Smooth muscle cell (in vitro differentiated cells): ENCODE data around the gene AFF3. TPM values are rescaled to one million over a fixed set of nuclear protein-coding genes. Genes with fewer than 3 reads are reported as not detected.
A peak's percentile ranks its signal among the peaks of the same experiment; 100 is the strongest.

Experiments used
- DNase-seq: peaks from one replicate; lab custom pipeline; 2025; ENCODE audit not compliant: unreplicated experiment; lab: John Stamatoyannopoulos, UW
- H2AFZ ChIP-seq: fragments of 200-600 bp; sonication (generic); 2 replicates; pipeline ENCODE4 v1.6.0; 2016; ENCODE audit warnings: antibody characterized with exemption, low read depth, mild to moderate bottlenecking
- H3F3A ChIP-seq: fragments of 200-600 bp; sonication (generic); 2 replicates; pipeline ENCODE4 v1.6.0; 2017; ENCODE audit warnings: antibody characterized with exemption, low read depth
- H3K27ac ChIP-seq: fragments of 200-600 bp; sonication (generic); 2 replicates; pipeline ENCODE4 v1.5.1; 2016; ENCODE audit warnings: low read depth, mild to moderate bottlenecking
- H3K27me3 ChIP-seq: fragments of 200-600 bp; sonication (generic); 2 replicates; pipeline ENCODE4 v1.6.1; 2016; ENCODE audit warnings: low read depth, mild to moderate bottlenecking
- H3K36me3 ChIP-seq: fragments of 200-600 bp; sonication (generic); 2 replicates; pipeline ENCODE4 v1.5.1; 2016; ENCODE audit warnings: low read depth
- H3K4me1 ChIP-seq: fragments of 200-600 bp; sonication (generic); 2 replicates; pipeline ENCODE4 v1.5.1; 2016; ENCODE audit warnings: low read depth
- H3K4me2 ChIP-seq: fragments of 200-600 bp; sonication (generic); 2 replicates; pipeline ENCODE4 v1.6.0; 2016; ENCODE audit warnings: mild to moderate bottlenecking
- H3K4me3 ChIP-seq: fragments of 200-600 bp; sonication (generic); 2 replicates; pipeline ENCODE4 v1.5.1; 2016; ENCODE audit warnings: mild to moderate bottlenecking
- H3K79me2 ChIP-seq: fragments of 200-600 bp; sonication (generic); 2 replicates; pipeline ENCODE4 v1.6.0; 2016; ENCODE audit warnings: low read depth, mild to moderate bottlenecking
- H3K9ac ChIP-seq: fragments of 200-600 bp; sonication (generic); 2 replicates; pipeline ENCODE4 v1.6.0; 2016; ENCODE audit warnings: low read depth
- H3K9me3 ChIP-seq: fragments of 200-600 bp; sonication (generic); replicated peaks from 2 replicates; pipeline ENCODE4 v1.5.1; 2016; ENCODE audit warnings: low read depth
- H4K20me1 ChIP-seq: fragments of 200-600 bp; sonication (generic); 2 replicates; pipeline ENCODE4 v1.6.0; 2016; ENCODE audit warnings: low read depth
- CTCF ChIP-seq: fragments of 200-600 bp; sonication (generic); IDR thresholded peaks from 2 replicates; pipeline ENCODE4 v1.5.1; 2017; ENCODE audit warnings: borderline replicate concordance, mild to moderate bottlenecking, antibody characterized with exemption; ENCODE audit not compliant: insufficient read depth, poor library complexity, severe bottlenecking
- WGBS: methylation state at CpG from one replicate; pipeline ENCODE4 v1.1.7; 2016; ENCODE audit warnings: low lambda C conversion rate; 5-methylcytosine and 5-hydroxymethylcytosine counted together
- polyA plus RNA-seq: library from polyadenylated mRNA; unstranded; fragments of >200 nt; fragmentation: Nextera tagmentation; extraction: Ambion mirVana; gene quantifications from 2 replicates; pipeline ENCODE4 v1.2.1, GENCODE V29; 2016
- total RNA-seq: library from RNA; depleted of rRNA; stranded (reverse); fragments of >200 nt; gene quantifications from 2 replicates; pipeline ENCODE4 v1.2.3, GENCODE V29; 2014

AFF3 gene
- total and polyA plus RNA-seq, 2 experiments from 2014 or later, result 0.27 to 0.39 TPM

- Histone ChIP-seq H3K27me3 (peaks cover 6% of the 10 kb centered on the region), H3K4me2 (peak overlapping the region; percentile 49), H3K9ac (peak overlapping the region; percentile 17), H3K27ac (peak overlapping the region; percentile 81), H3K9me3 (no peaks in the 10 kb centered on the region), H3K4me1 (peaks cover 25% of the 10 kb centered on the region), H3K79me2 (no peaks in the 10 kb centered on the region), H4K20me1 (no peaks in the 10 kb centered on the region), H3K4me3 (no peak overlapping the region), H3K36me3 (no peaks in the 10 kb centered on the region), H2AFZ (no peak overlapping the region), H3F3A (peaks cover 8% of the 10 kb centered on the region)
- TF ChIP-seq CTCF, result no peak
- no peak for DNase-seq
- WGBS, result 6% methylated on average over 5 of the region's 5 CpGs
These were observed 131.1 kb downstream of the AFF3 start for GRCh38 chr2:100011272-100011731.

- Histone ChIP-seq H3K36me3 (no peaks in the 10 kb centered on the region), H3K4me3 (no peak overlapping the region), H3K4me1 (peaks cover 25% of the 10 kb centered on the region), H3K27me3 (peaks cover 6% of the 10 kb centered on the region), H2AFZ (no peak overlapping the region), H3K79me2 (no peaks in the 10 kb centered on the region), H4K20me1 (no peaks in the 10 kb centered on the region), H3K9me3 (no peaks in the 10 kb centered on the region), H3K27ac (peak overlapping the region; percentile 81), H3K4me2 (peak overlapping the region; percentile 53), H3K9ac (no peak overlapping the region), H3F3A (peaks cover 8% of the 10 kb centered on the region)
- no peak for DNase-seq
- 88% methylated on average over 5 of the region's 5 CpGs for WGBS
- TF ChIP-seq CTCF, result no peak
These were observed 131.8 kb downstream of the AFF3 start for GRCh38 chr2:100010606-100011005.

GRCh38 chr2:100009743-100010142 is 132.6 kb downstream of the AFF3 start:
- Histone ChIP-seq H3K4me1 (peaks cover 25% of the 10 kb centered on the region), H2AFZ (no peak overlapping the region), H4K20me1 (no peaks in the 10 kb centered on the region), H3K4me2 (no peak overlapping the region), H3K9ac (no peak overlapping the region), H3K4me3 (no peak overlapping the region), H3K9me3 (no peaks in the 10 kb centered on the region), H3K36me3 (no peaks in the 10 kb centered on the region), H3K79me2 (no peaks in the 10 kb centered on the region), H3F3A (peaks cover 8% of the 10 kb centered on the region), H3K27ac (peak overlapping the region; percentile 22), H3K27me3 (peaks cover 6% of the 10 kb centered on the region)
- no peak for DNase-seq
- no peak for TF ChIP-seq CTCF
- WGBS, result 84% methylated on average over 6 of the region's 6 CpGs

GRCh38 chr2:100008956-100009355 is 133.4 kb downstream of the AFF3 start:
- H3K4me2 ChIP-seq, result peak overlapping the region; percentile 56
- no peak overlapping the region for H2AFZ ChIP-seq
- H3K9me3 ChIP-seq, result no peaks in the 10 kb centered on the region
- H3K27me3 ChIP-seq, result peaks cover 8% of the 10 kb centered on the region
- no peak for TF ChIP-seq CTCF
- H3K9ac ChIP-seq, result no peak overlapping the region
- H3F3A ChIP-seq, result peaks cover 4% of the 10 kb centered on the region
- H3K27ac ChIP-seq, result peak overlapping the region; percentile 22
- no peaks in the 10 kb centered on the region for H3K36me3 ChIP-seq
- no peak overlapping the region for H3K4me3 ChIP-seq
- DNase-seq, result no peak
- WGBS, result 8% methylated on average over 2 of the region's 2 CpGs
- peaks cover 20% of the 10 kb centered on the region for H3K4me1 ChIP-seq
- H4K20me1 ChIP-seq, result no peaks in the 10 kb centered on the region
- no peaks in the 10 kb centered on the region for H3K79me2 ChIP-seq
